ENCODE measurements around the gene APOO.

The APOO gene

GRCh38 chrX:23786268-23786815, 121.4 kb downstream of the APOO start:
- no peak for DNase-seq (ENCODE audit: low read depth in 2 of 2)

- DNase-seq (ENCODE audit: low read depth in 2 of 2), result no peak
These were observed 122.2 kb downstream of the APOO start for GRCh38 chrX:23785580-23785979.

- DNase-seq (ENCODE audit: low read depth in 2 of 2), result no peak
These were observed 123.0 kb downstream of the APOO start for GRCh38 chrX:23784470-23785331.

GRCh38 chrX:23783589-23784469, 123.9 kb downstream of the APOO start:
- no peak for DNase-seq (ENCODE audit: low read depth in 2 of 2)

Measured in activated CD4-positive, alpha-beta T cell treated with anti-CD3 and anti-CD28 coated beads for 24 hours (primary cell).